Amniotic stem cell (primary cell): ENCODE results near the gene RAD51B.
"Not testable (repeated sequence)": the region's sequence is repeated elsewhere in the genome, so short reads cannot be mapped to it uniquely, and the experiment has no call there.

ENCODE experiments used
- DNase-seq: peaks from one replicate; lab custom pipeline; 2025; lab: John Stamatoyannopoulos, UW

Gene RAD51B

GRCh38 chr14:67950386-67950785 is 130.8 kb downstream of the RAD51B start:
- DNase-seq = no peak

GRCh38 chr14:67951529-67952135 is 132.1 kb downstream of the RAD51B start:
- DNase-seq = no peak

GRCh38 chr14:67952381-67952780 is 132.8 kb downstream of the RAD51B start:
- DNase-seq = no peak

- no peak for DNase-seq
Observed at GRCh38 chr14:67952786-67953185, 133.2 kb downstream of the RAD51B start.

- no peak for DNase-seq
Observed at GRCh38 chr14:67955261-67955660, 135.7 kb downstream of the RAD51B start.

- no peak for DNase-seq
Observed at GRCh38 chr14:67957946-67958345, 138.4 kb downstream of the RAD51B start.

- DNase-seq = no peak
Observed at GRCh38 chr14:67961676-67962075, 142.1 kb downstream of the RAD51B start.

- DNase-seq = no peak
Observed at GRCh38 chr14:67962215-67962644, 142.7 kb downstream of the RAD51B start.

- DNase-seq = no peak
Observed at GRCh38 chr14:67963545-67963944, 144.0 kb downstream of the RAD51B start.

- DNase-seq = no peak
Observed at GRCh38 chr14:67963960-67964812, 144.6 kb downstream of the RAD51B start.

GRCh38 chr14:67965696-67966095 is 146.1 kb downstream of the RAD51B start:
- no peak for DNase-seq

- DNase-seq = no peak
Observed at GRCh38 chr14:67967206-67967605, 147.6 kb downstream of the RAD51B start.

GRCh38 chr14:67967970-67968369 is 148.4 kb downstream of the RAD51B start:
- DNase-seq = not testable (repeated sequence)

- DNase-seq = no peak
Observed at GRCh38 chr14:67970923-67971322, 151.3 kb downstream of the RAD51B start.

GRCh38 chr14:67971627-67972625 is 152.3 kb downstream of the RAD51B start:
- DNase-seq = no peak

GRCh38 chr14:67973436-67973835 is 153.9 kb downstream of the RAD51B start:
- no peak for DNase-seq

GRCh38 chr14:67975470-67975869 is 155.9 kb downstream of the RAD51B start:
- no peak for DNase-seq

GRCh38 chr14:67977434-67978034 is 158.0 kb downstream of the RAD51B start:
- no peak for DNase-seq

GRCh38 chr14:67978749-67979148 is 159.2 kb downstream of the RAD51B start:
- DNase-seq = no peak

- DNase-seq = no peak
Observed at GRCh38 chr14:67982711-67983608, 163.4 kb downstream of the RAD51B start.

GRCh38 chr14:67984274-67984673 is 164.7 kb downstream of the RAD51B start:
- DNase-seq = no peak
